H1 (cell line): ENCODE data around the gene MYBPH. TPM values are rescaled to one million over a fixed set of nuclear protein-coding genes. Genes with fewer than 3 reads are reported as not detected.

Experiments
- CTCF ChIA-PET: fragments of 300-600 bp; sonication (Branson Sonifier 250); formaldehyde crosslinking; loops from one replicate; lab custom pipeline; 2021; ENCODE audit not compliant: partially characterized antibody; lab: Charles Lee
- POLR2A ChIA-PET: fragments of 300-600 bp; sonication (Branson Sonifier 250); formaldehyde crosslinking; loops from one replicate; lab custom pipeline; 2021; ENCODE audit warnings: inconsistent platforms; ENCODE audit not compliant: partially characterized antibody; lab: Charles Lee
- DNase-seq, 2 experiments: peaks; one replicate each; pipeline versions ENCODE4 v3.0.0 to v3.0.0-alpha.2; 2010 to 2022; ENCODE audit warnings: low spot score in 2 of 2, low read depth in 1 of 2, mixed read lengths in 1 of 2
- FAIRE-seq: peaks from 2 replicates; lab custom pipeline; 2011; peaks lifted over from hg19 to GRCh38; lab: Jason Lieb, UNC
- H2AFZ ChIP-seq: 2 replicates; pipeline ENCODE4 v1.8.1; 2012; ENCODE audit warnings: low read length, inconsistent platforms
- H2AK5ac ChIP-seq: 2 replicates; pipeline ENCODE4 v1.6.1; 2013; ENCODE audit warnings: low read depth, low read length
- H2BK120ac ChIP-seq: replicated peaks from 2 replicates; pipeline ENCODE3; 2013; ENCODE audit warnings: low read depth, low read length, inconsistent platforms
- H2BK12ac ChIP-seq: 2 replicates; pipeline ENCODE4 v1.6.1; 2013; ENCODE audit warnings: low read depth, low read length
- H2BK15ac ChIP-seq: 2 replicates; pipeline ENCODE4 v1.6.1; 2013; ENCODE audit warnings: low read length
- H2BK20ac ChIP-seq: 2 replicates; pipeline ENCODE4 v1.6.1; 2013; ENCODE audit warnings: low read length
- H2BK5ac ChIP-seq: 2 replicates; pipeline ENCODE4 v1.6.1; 2013; ENCODE audit warnings: low read depth, low read length
- H3K14ac ChIP-seq: 2 replicates; pipeline ENCODE4 v1.6.1; 2013; ENCODE audit warnings: inconsistent platforms; ENCODE audit not compliant: insufficient read length
- H3K18ac ChIP-seq: 2 replicates; pipeline ENCODE4 v1.6.1; 2013; ENCODE audit warnings: low read length; ENCODE audit errors: extremely low read depth
- H3K23ac ChIP-seq: 2 replicates; pipeline ENCODE4 v1.6.1; 2013; ENCODE audit warnings: inconsistent platforms; ENCODE audit not compliant: insufficient read length
- H3K23me2 ChIP-seq: 2 replicates; pipeline ENCODE4 v1.6.1; 2013; ENCODE audit warnings: low read depth, low read length
- H3K27ac ChIP-seq: 2 replicates; pipeline ENCODE4 v1.6.1; 2011; ENCODE audit warnings: low read depth, low read length, inconsistent platforms
- H3K27me3 ChIP-seq, 4 experiments: replicated peaks in 1 of 4; 1 replicate in 1 of 4; 2 replicates in 3 of 4; pipeline versions ENCODE4 v1.6.1 to v1.8.1; 2011 to 2013; ENCODE audit warnings: low read length in 3 of 4, mild to moderate bottlenecking in 3 of 4, inconsistent platforms in 2 of 4, mixed read lengths in 2 of 4, moderate library complexity in 1 of 4; ENCODE audit not compliant: control insufficient read depth in 3 of 4, insufficient read depth in 3 of 4; ENCODE audit errors: extremely low read depth in 1 of 4
- H3K36me3 ChIP-seq, 4 experiments: 2 replicates each; pipeline versions ENCODE4 v1.6.1 to v1.8.1; 2011 to 2013; ENCODE audit warnings: mild to moderate bottlenecking in 4 of 4, low read length in 3 of 4, moderate library complexity in 2 of 4, control low read depth in 1 of 4, inconsistent platforms in 1 of 4; ENCODE audit not compliant: insufficient read depth in 4 of 4, control insufficient read depth in 2 of 4
- H3K4ac ChIP-seq: replicated peaks from 2 replicates; pipeline ENCODE3; 2013; ENCODE audit warnings: low read length, low read depth, mixed read lengths, inconsistent platforms; ENCODE audit not compliant: insufficient read length
- H3K4me1 ChIP-seq, 4 experiments: replicated peaks in 1 of 4; 1 replicate in 1 of 4; 2 replicates in 3 of 4; pipeline versions ENCODE4 v1.6.1 to v1.8.1; 2011 to 2013; ENCODE audit warnings: low read length in 3 of 4, inconsistent platforms in 2 of 4, mixed read lengths in 1 of 4; ENCODE audit not compliant: insufficient read depth in 4 of 4, control insufficient read depth in 3 of 4
- H3K4me2 ChIP-seq, 2 experiments: 2 replicates each; pipeline versions ENCODE4 v1.6.1 to v1.8.1; 2011 to 2013; ENCODE audit warnings: low read depth in 2 of 2, low read length in 2 of 2, control low read depth in 1 of 2, inconsistent platforms in 1 of 2, mild to moderate bottlenecking in 1 of 2; ENCODE audit not compliant: insufficient read depth in 1 of 2
- H3K4me3 ChIP-seq, 4 experiments: fragments of 200-600, 300-600 bp in 1 of 4; sonication (generic), shearing (Covaris generic), sonication (Bioruptor Twin) in 1 of 4; 2 replicates each; pipeline versions ENCODE4 v1.5.1 to v1.8.1; 2011 to 2016; ENCODE audit warnings: low read length in 4 of 4, low read depth in 3 of 4, control low read depth in 2 of 4, inconsistent platforms in 2 of 4, mild to moderate bottlenecking in 2 of 4, mixed read lengths in 1 of 4, moderate library complexity in 1 of 4; ENCODE audit not compliant: insufficient read depth in 2 of 4; ENCODE audit errors: extremely low read depth in 1 of 4
- H3K56ac ChIP-seq: replicated peaks from 2 replicates; pipeline ENCODE3; 2013; ENCODE audit warnings: low read depth, mild to moderate bottlenecking, mixed read lengths, low read length, inconsistent platforms; ENCODE audit not compliant: insufficient read length
- H3K79me1 ChIP-seq: 2 replicates; pipeline ENCODE4 v1.6.1; 2013; ENCODE audit warnings: low read depth, low read length, control low read depth
- H3K79me2 ChIP-seq, 2 experiments: 2 replicates each; pipeline versions ENCODE4 v1.6.1 to v1.8.1; 2012 to 2013; ENCODE audit warnings: low read length in 2 of 2, mild to moderate bottlenecking in 2 of 2, inconsistent platforms in 1 of 2; ENCODE audit not compliant: insufficient read depth in 2 of 2, control insufficient read depth in 1 of 2
- H3K9ac ChIP-seq, 4 experiments: replicated peaks in 1 of 4; 1 replicate in 1 of 4; 2 replicates in 3 of 4; pipeline versions ENCODE4 v1.6.1 to v1.8.1; 2011 to 2013; ENCODE audit warnings: low read depth in 3 of 4, low read length in 3 of 4, control low read depth in 2 of 4, mild to moderate bottlenecking in 2 of 4, moderate library complexity in 2 of 4, inconsistent platforms in 1 of 4; ENCODE audit errors: extremely low read depth in 1 of 4
- H3K9me3 ChIP-seq, 2 experiments: 2 replicates each; pipeline versions ENCODE4 v1.6.1 to v1.8.1; 2012 to 2013; ENCODE audit warnings: mild to moderate bottlenecking in 2 of 2, moderate library complexity in 2 of 2, control low read depth in 1 of 2, inconsistent platforms in 1 of 2, low read depth in 1 of 2, low read length in 1 of 2, mixed read lengths in 1 of 2; ENCODE audit not compliant: insufficient read depth in 2 of 2
- H4K20me1 ChIP-seq, 2 experiments: replicated peaks in 1 of 2; 2 replicates each; pipeline versions ENCODE3 to v1.8.1; 2011 to 2013; ENCODE audit warnings: inconsistent platforms in 2 of 2, low read length in 2 of 2, mild to moderate bottlenecking in 1 of 2; ENCODE audit not compliant: insufficient read depth in 2 of 2, control insufficient read depth in 1 of 2
- H4K5ac ChIP-seq: 2 replicates; pipeline ENCODE4 v1.6.1; 2013; ENCODE audit warnings: low read length, low read depth, mixed read lengths, inconsistent platforms; ENCODE audit not compliant: insufficient read length
- H4K8ac ChIP-seq: 2 replicates; pipeline ENCODE4 v1.8.0; 2013; ENCODE audit warnings: mild to moderate bottlenecking, moderate library complexity, low read length, inconsistent platforms; ENCODE audit not compliant: insufficient read depth; ENCODE audit errors: extremely low read depth
- H4K91ac ChIP-seq: replicated peaks from 2 replicates; pipeline ENCODE3; 2013; ENCODE audit warnings: low read length, mixed read lengths, inconsistent platforms; ENCODE audit not compliant: insufficient read length
- BRCA1 ChIP-seq: IDR thresholded peaks from 2 replicates; pipeline ENCODE4 v1.6.1; 2012; ENCODE audit warnings: low read depth, low read length, improper control_type of control experiment
- JUN ChIP-seq: IDR thresholded peaks from 2 replicates; pipeline ENCODE4 v1.6.1; 2011; ENCODE audit warnings: low read depth, mild to moderate bottlenecking, improper control_type of control experiment, low read length
- KDM5A ChIP-seq: fragments of 200-600 bp; IDR thresholded peaks from 2 replicates; pipeline ENCODE4 v1.7.1; 2012; ENCODE audit warnings: mild to moderate bottlenecking, low read length, inconsistent platforms, mixed read lengths
- MAFK ChIP-seq: IDR thresholded peaks from 2 replicates; pipeline ENCODE4 v1.6.1; 2012; ENCODE audit warnings: low read depth, mild to moderate bottlenecking, improper control_type of control experiment, low read length
- NANOG ChIP-seq: IDR thresholded peaks from 2 replicates; pipeline ENCODE4 v1.6.1; 2011; ENCODE audit warnings: low read length, low read depth, mild to moderate bottlenecking, inconsistent platforms; ENCODE audit not compliant: insufficient read depth, poor library complexity, severe bottlenecking
- PHF8 ChIP-seq: fragments of 200-600 bp; sonication (generic); conservative IDR thresholded peaks from 2 replicates; pipeline ENCODE4 v1.7.1; 2012; ENCODE audit warnings: low read depth, mild to moderate bottlenecking, inconsistent platforms, low read length, moderate library complexity
- RFX5 ChIP-seq: IDR thresholded peaks from 2 replicates; pipeline ENCODE4 v1.6.1; 2011; ENCODE audit warnings: low read depth, low read length, improper control_type of control experiment, borderline replicate concordance
- RNF2 ChIP-seq: fragments of 200-900, 300-1000 bp; sonication (generic); IDR thresholded peaks from 2 replicates; pipeline ENCODE4 v1.7.1; 2016; ENCODE audit warnings: borderline replicate concordance, low read depth, mild to moderate bottlenecking, antibody characterized with exemption, low read length; ENCODE audit not compliant: poor library complexity, severe bottlenecking; ENCODE audit errors: missing control alignments
- TAF1 ChIP-seq: IDR thresholded peaks from 2 replicates; pipeline ENCODE4 v1.6.1; 2011; ENCODE audit warnings: mild to moderate bottlenecking, low read depth, low read length
- WGBS, 2 experiments: shearing (Covaris generic) in 1 of 2; methylation state at CpG; one replicate each; pipeline versions ENCODE4 v1.1.6 to v1.1.7; 2013 to 2015; ENCODE audit warnings: low lambda C conversion rate in 2 of 2, mixed read lengths in 2 of 2, inconsistent platforms in 1 of 2, low coverage in 1 of 2, missing lambda C conversion rate in 1 of 2; ENCODE audit not compliant: insufficient replicate concordance in 2 of 2, insufficient coverage in 1 of 2, insufficient read length in 1 of 2; ENCODE audit errors: extremely low coverage in 1 of 2, missing lambda C conversion rate in 1 of 2; 5-methylcytosine and 5-hydroxymethylcytosine counted together
- polyA plus RNA-seq, 7 experiments: library from polyadenylated mRNA; depleted of rRNA in 3 of 7; stranded (reverse) in 5 of 7; unstranded in 2 of 7; fragments of >200 nt in 5 of 7; fragments of 200-250 nt in 2 of 7; gene quantifications; 1 replicate in 5 of 7; 2 replicates in 1 of 7; 4 replicates in 1 of 7; pipeline versions ENCODE4 v1.2.1 to v1.2.3, GENCODE V29; 2011 to 2013; ENCODE audit warnings: missing spikeins in 2 of 7, mixed read lengths in 2 of 7
- total RNA-seq: library from RNA; stranded (reverse); fragmentation: NEBNext Ultra II Directional; extraction: Animal tissue kit (Norgen Biotek cat#: 25700); gene quantifications from 2 replicates; pipeline ENCODE4 v1.2.1, GENCODE V29; 2021
- TF ChIP-seq, protein P1 (sequence below): IDR thresholded peaks from 2 replicates; pipeline ENCODE4 v1.6.1; 2011; ENCODE audit warnings: low read depth, mild to moderate bottlenecking, low read length; ENCODE audit not compliant: insufficient read depth

Gene MYBPH
- total and polyA plus RNA-seq, 2 of the 8 experiments (the other 6 are each of a cell fraction or from before 2014, with no cell fraction given) = not detected

DNA sequence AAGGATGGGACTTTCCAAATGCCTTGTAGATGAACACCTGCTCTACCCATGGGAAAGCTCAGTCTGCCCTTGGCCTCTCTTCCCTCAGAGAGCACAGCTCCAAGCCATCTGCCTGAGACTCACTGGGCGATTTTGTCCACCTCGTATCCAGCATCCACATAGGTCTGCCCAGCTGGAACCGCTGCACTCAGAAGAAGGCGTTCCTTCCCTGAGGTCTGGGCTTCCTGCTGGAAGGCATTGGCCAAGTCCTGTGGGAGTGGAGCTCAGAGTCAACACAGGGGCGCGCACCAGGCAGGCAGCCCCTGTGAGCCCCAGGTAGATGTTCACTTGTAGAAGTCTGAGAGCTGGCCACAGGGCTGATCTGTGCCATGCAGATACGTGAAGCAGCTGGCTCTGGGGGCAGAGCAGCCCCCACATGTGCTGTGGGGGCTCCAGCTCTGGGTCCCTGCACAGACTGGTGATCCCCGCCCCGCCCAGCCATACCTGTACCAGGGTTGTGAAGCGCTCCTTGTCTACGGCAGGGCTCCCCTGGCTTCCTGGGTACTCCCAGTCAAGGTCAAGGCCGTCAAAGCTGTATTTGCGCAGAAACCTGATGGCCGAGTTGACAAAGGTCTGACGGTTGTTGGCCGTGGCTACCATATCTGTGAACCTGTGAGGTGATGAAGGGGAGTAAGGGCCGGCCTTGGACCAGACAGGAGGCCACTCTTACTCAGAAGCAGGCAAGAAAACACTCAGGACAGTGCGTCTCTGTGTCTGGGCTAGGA, 47.6 kb upstream of the MYBPH start:
- Histone ChIP-seq H3K27ac (no peak overlapping the region), H3K36me3 (no peaks in the 10 kb centered on the region), H3K4ac (no peak overlapping the region), H3K18ac (no peak overlapping the region), H4K20me1 (no peaks in the 10 kb centered on the region), H3K4me3 (no peak overlapping the region), H3K4me1 (no peaks in the 10 kb centered on the region), H3K4me2 (no peak overlapping the region), H3K9ac (no peak overlapping the region), H3K79me1 (no peaks in the 10 kb centered on the region), H3K27me3 (no peaks in the 10 kb centered on the region; a peak in 1 of 7 replicates), H3K56ac (no peak overlapping the region), H3K79me2 (no peaks in the 10 kb centered on the region), H3K9me3 (no peaks in the 10 kb centered on the region), H3K14ac (no peak overlapping the region), H4K5ac (no peak overlapping the region), H2BK120ac (no peak overlapping the region), H2AK5ac (no peak overlapping the region), H2BK20ac (no peak overlapping the region), H4K8ac (no peak overlapping the region; the same call in 1 of the 2 replicates), H3K23me2 (no peaks in the 10 kb centered on the region), H2BK12ac (0 out of 2 replicates have a peak overlapping the region, but pooled peaks have one; percentile 68), H3K23ac (no peak overlapping the region), H2BK15ac (no peak overlapping the region), H4K91ac (no peak overlapping the region), H2AFZ (no peak overlapping the region), H2BK5ac (no peak overlapping the region)
- DNase-seq (no peak), FAIRE-seq (no peak)
- WGBS, 2 experiments = 89% methylated on average over 18 of the region's 18 CpGs; no CpG with 5 or more reads in 1 of the 2 experiments
- ChIA-PET POLR2A (no interaction called here), CTCF (interaction anchor here (0.6 to 18.1 kb wide), 6 partner anchors 41 to 183 kb away, joined by 3 to 479 read pairs (median 12); partner anchors contain the start of gene ADORA1)
- TF ChIP-seq BRCA1 (no peak), TAF1 (no peak), RFX5 (no peak), PHF8 (no peak), NANOG (no peak), MAFK (no peak), JUN (no peak), RNF2 (no peak), KDM5A (no peak)
- TF ChIP-seq, protein P1, sequence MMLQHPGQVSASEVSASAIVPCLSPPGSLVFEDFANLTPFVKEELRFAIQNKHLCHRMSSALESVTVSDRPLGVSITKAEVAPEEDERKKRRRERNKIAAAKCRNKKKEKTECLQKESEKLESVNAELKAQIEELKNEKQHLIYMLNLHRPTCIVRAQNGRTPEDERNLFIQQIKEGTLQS = no peak
